H1 (cell line): ENCODE data around the gene FOXN3. TPM values are rescaled to one million over a fixed set of nuclear protein-coding genes. Genes with fewer than 3 reads are reported as not detected.

Source experiments
- CTCF ChIA-PET: fragments of 300-600 bp; sonication (Branson Sonifier 250); formaldehyde crosslinking; loops from one replicate; lab custom pipeline; 2021; ENCODE audit not compliant: partially characterized antibody; lab: Charles Lee
- POLR2A ChIA-PET: fragments of 300-600 bp; sonication (Branson Sonifier 250); formaldehyde crosslinking; loops from one replicate; lab custom pipeline; 2021; ENCODE audit warnings: inconsistent platforms; ENCODE audit not compliant: partially characterized antibody; lab: Charles Lee
- DNase-seq, 2 experiments: peaks; one replicate each; pipeline versions ENCODE4 v3.0.0 to v3.0.0-alpha.2; 2010 to 2022; ENCODE audit warnings: low spot score in 2 of 2, low read depth in 1 of 2, mixed read lengths in 1 of 2
- FAIRE-seq: peaks from 2 replicates; lab custom pipeline; 2011; peaks lifted over from hg19 to GRCh38; lab: Jason Lieb, UNC
- H2AFZ ChIP-seq: 2 replicates; pipeline ENCODE4 v1.8.1; 2012; ENCODE audit warnings: low read length, inconsistent platforms
- H2AK5ac ChIP-seq: 2 replicates; pipeline ENCODE4 v1.6.1; 2013; ENCODE audit warnings: low read depth, low read length
- H2BK120ac ChIP-seq: replicated peaks from 2 replicates; pipeline ENCODE3; 2013; ENCODE audit warnings: low read depth, low read length, inconsistent platforms
- H2BK12ac ChIP-seq: 2 replicates; pipeline ENCODE4 v1.6.1; 2013; ENCODE audit warnings: low read depth, low read length
- H2BK15ac ChIP-seq: 2 replicates; pipeline ENCODE4 v1.6.1; 2013; ENCODE audit warnings: low read length
- H2BK20ac ChIP-seq: 2 replicates; pipeline ENCODE4 v1.6.1; 2013; ENCODE audit warnings: low read length
- H2BK5ac ChIP-seq: 2 replicates; pipeline ENCODE4 v1.6.1; 2013; ENCODE audit warnings: low read depth, low read length
- H3K14ac ChIP-seq: 2 replicates; pipeline ENCODE4 v1.6.1; 2013; ENCODE audit warnings: inconsistent platforms; ENCODE audit not compliant: insufficient read length
- H3K18ac ChIP-seq: 2 replicates; pipeline ENCODE4 v1.6.1; 2013; ENCODE audit warnings: low read length; ENCODE audit errors: extremely low read depth
- H3K23ac ChIP-seq: 2 replicates; pipeline ENCODE4 v1.6.1; 2013; ENCODE audit warnings: inconsistent platforms; ENCODE audit not compliant: insufficient read length
- H3K23me2 ChIP-seq: 2 replicates; pipeline ENCODE4 v1.6.1; 2013; ENCODE audit warnings: low read depth, low read length
- H3K27ac ChIP-seq: 2 replicates; pipeline ENCODE4 v1.6.1; 2011; ENCODE audit warnings: low read depth, low read length, inconsistent platforms
- H3K27me3 ChIP-seq, 4 experiments: replicated peaks in 1 of 4; 1 replicate in 1 of 4; 2 replicates in 3 of 4; pipeline versions ENCODE4 v1.6.1 to v1.8.1; 2011 to 2013; ENCODE audit warnings: low read length in 3 of 4, mild to moderate bottlenecking in 3 of 4, inconsistent platforms in 2 of 4, mixed read lengths in 2 of 4, moderate library complexity in 1 of 4; ENCODE audit not compliant: control insufficient read depth in 3 of 4, insufficient read depth in 3 of 4; ENCODE audit errors: extremely low read depth in 1 of 4
- H3K36me3 ChIP-seq, 4 experiments: 2 replicates each; pipeline versions ENCODE4 v1.6.1 to v1.8.1; 2011 to 2013; ENCODE audit warnings: mild to moderate bottlenecking in 4 of 4, low read length in 3 of 4, moderate library complexity in 2 of 4, control low read depth in 1 of 4, inconsistent platforms in 1 of 4; ENCODE audit not compliant: insufficient read depth in 4 of 4, control insufficient read depth in 2 of 4
- H3K4ac ChIP-seq: replicated peaks from 2 replicates; pipeline ENCODE3; 2013; ENCODE audit warnings: low read length, low read depth, mixed read lengths, inconsistent platforms; ENCODE audit not compliant: insufficient read length
- H3K4me1 ChIP-seq, 4 experiments: replicated peaks in 1 of 4; 1 replicate in 1 of 4; 2 replicates in 3 of 4; pipeline versions ENCODE4 v1.6.1 to v1.8.1; 2011 to 2013; ENCODE audit warnings: low read length in 3 of 4, inconsistent platforms in 2 of 4, mixed read lengths in 1 of 4; ENCODE audit not compliant: insufficient read depth in 4 of 4, control insufficient read depth in 3 of 4
- H3K4me2 ChIP-seq, 2 experiments: 2 replicates each; pipeline versions ENCODE4 v1.6.1 to v1.8.1; 2011 to 2013; ENCODE audit warnings: low read depth in 2 of 2, low read length in 2 of 2, control low read depth in 1 of 2, inconsistent platforms in 1 of 2, mild to moderate bottlenecking in 1 of 2; ENCODE audit not compliant: insufficient read depth in 1 of 2
- H3K4me3 ChIP-seq, 4 experiments: fragments of 200-600, 300-600 bp in 1 of 4; sonication (generic), shearing (Covaris generic), sonication (Bioruptor Twin) in 1 of 4; 2 replicates each; pipeline versions ENCODE4 v1.5.1 to v1.8.1; 2011 to 2016; ENCODE audit warnings: low read length in 4 of 4, low read depth in 3 of 4, control low read depth in 2 of 4, inconsistent platforms in 2 of 4, mild to moderate bottlenecking in 2 of 4, mixed read lengths in 1 of 4, moderate library complexity in 1 of 4; ENCODE audit not compliant: insufficient read depth in 2 of 4; ENCODE audit errors: extremely low read depth in 1 of 4
- H3K56ac ChIP-seq: replicated peaks from 2 replicates; pipeline ENCODE3; 2013; ENCODE audit warnings: low read depth, mild to moderate bottlenecking, mixed read lengths, low read length, inconsistent platforms; ENCODE audit not compliant: insufficient read length
- H3K79me1 ChIP-seq: 2 replicates; pipeline ENCODE4 v1.6.1; 2013; ENCODE audit warnings: low read depth, low read length, control low read depth
- H3K79me2 ChIP-seq, 2 experiments: 2 replicates each; pipeline versions ENCODE4 v1.6.1 to v1.8.1; 2012 to 2013; ENCODE audit warnings: low read length in 2 of 2, mild to moderate bottlenecking in 2 of 2, inconsistent platforms in 1 of 2; ENCODE audit not compliant: insufficient read depth in 2 of 2, control insufficient read depth in 1 of 2
- H3K9ac ChIP-seq, 4 experiments: replicated peaks in 1 of 4; 1 replicate in 1 of 4; 2 replicates in 3 of 4; pipeline versions ENCODE4 v1.6.1 to v1.8.1; 2011 to 2013; ENCODE audit warnings: low read depth in 3 of 4, low read length in 3 of 4, control low read depth in 2 of 4, mild to moderate bottlenecking in 2 of 4, moderate library complexity in 2 of 4, inconsistent platforms in 1 of 4; ENCODE audit errors: extremely low read depth in 1 of 4
- H3K9me3 ChIP-seq, 2 experiments: 2 replicates each; pipeline versions ENCODE4 v1.6.1 to v1.8.1; 2012 to 2013; ENCODE audit warnings: mild to moderate bottlenecking in 2 of 2, moderate library complexity in 2 of 2, control low read depth in 1 of 2, inconsistent platforms in 1 of 2, low read depth in 1 of 2, low read length in 1 of 2, mixed read lengths in 1 of 2; ENCODE audit not compliant: insufficient read depth in 2 of 2
- H4K20me1 ChIP-seq, 2 experiments: replicated peaks in 1 of 2; 2 replicates each; pipeline versions ENCODE3 to v1.8.1; 2011 to 2013; ENCODE audit warnings: inconsistent platforms in 2 of 2, low read length in 2 of 2, mild to moderate bottlenecking in 1 of 2; ENCODE audit not compliant: insufficient read depth in 2 of 2, control insufficient read depth in 1 of 2
- H4K5ac ChIP-seq: 2 replicates; pipeline ENCODE4 v1.6.1; 2013; ENCODE audit warnings: low read length, low read depth, mixed read lengths, inconsistent platforms; ENCODE audit not compliant: insufficient read length
- H4K8ac ChIP-seq: 2 replicates; pipeline ENCODE4 v1.8.0; 2013; ENCODE audit warnings: mild to moderate bottlenecking, moderate library complexity, low read length, inconsistent platforms; ENCODE audit not compliant: insufficient read depth; ENCODE audit errors: extremely low read depth
- H4K91ac ChIP-seq: replicated peaks from 2 replicates; pipeline ENCODE3; 2013; ENCODE audit warnings: low read length, mixed read lengths, inconsistent platforms; ENCODE audit not compliant: insufficient read length
- ATF2 ChIP-seq: IDR thresholded peaks from 2 replicates; pipeline ENCODE4 v1.6.1; 2012; ENCODE audit warnings: low read length, inconsistent platforms
- BACH1 ChIP-seq: IDR thresholded peaks from 2 replicates; pipeline ENCODE4 v1.6.1; 2012; ENCODE audit warnings: low read length, improper control_type of control experiment
- BCL11A ChIP-seq, 2 experiments: IDR thresholded peaks; one replicate each; pipeline ENCODE4 v1.6.1; 2011; ENCODE audit warnings: low read depth in 2 of 2, low read length in 2 of 2, mild to moderate bottlenecking in 2 of 2
- CBX8 ChIP-seq: fragments of 300-800, 300-1000 bp; sonication (generic); IDR thresholded peaks from 2 replicates; pipeline ENCODE4 v1.7.1; 2016; ENCODE audit warnings: low read depth, low read length, borderline replicate concordance
- CHD1 ChIP-seq: IDR thresholded peaks from 2 replicates; pipeline ENCODE4 v1.6.1; 2012; ENCODE audit warnings: low read depth, low read length, improper control_type of control experiment
- CREB1 ChIP-seq: IDR thresholded peaks from 2 replicates; pipeline ENCODE4 v1.6.1; 2012; ENCODE audit warnings: inconsistent platforms
- EP300 ChIP-seq, 2 experiments: IDR thresholded peaks; 1 replicate in 1 of 2; 2 replicates in 1 of 2; pipeline ENCODE4 v1.6.1; 2011 to 2012; ENCODE audit warnings: low read depth in 2 of 2, low read length in 2 of 2, mild to moderate bottlenecking in 2 of 2, borderline replicate concordance in 1 of 2, inconsistent platforms in 1 of 2, moderate library complexity in 1 of 2
- GTF2F1 ChIP-seq: IDR thresholded peaks from 2 replicates; pipeline ENCODE4 v1.6.1; 2012; ENCODE audit warnings: low read depth, low read length, improper control_type of control experiment, borderline replicate concordance
- KDM1A ChIP-seq: fragments of 200-600, 300-600 bp; sonication (generic); IDR thresholded peaks from 2 replicates; pipeline ENCODE4 v1.7.1; 2016; ENCODE audit warnings: mild to moderate bottlenecking, low read length, borderline replicate concordance
- MAFK ChIP-seq: IDR thresholded peaks from 2 replicates; pipeline ENCODE4 v1.6.1; 2012; ENCODE audit warnings: low read depth, mild to moderate bottlenecking, improper control_type of control experiment, low read length
- NRF1 ChIP-seq: IDR thresholded peaks from 2 replicates; pipeline ENCODE4 v1.6.1; 2011; ENCODE audit warnings: mild to moderate bottlenecking, low read depth, low read length, improper control_type of control experiment
- POU5F1 ChIP-seq: IDR thresholded peaks from 2 replicates; pipeline ENCODE4 v1.6.1; 2011; ENCODE audit warnings: low read depth, mild to moderate bottlenecking, low read length, moderate library complexity
- SIN3A ChIP-seq, 2 experiments: IDR thresholded peaks in 1 of 2; conservative IDR thresholded peaks in 1 of 2; 2 replicates each; pipeline ENCODE4 v1.6.1; 2011 to 2012; ENCODE audit warnings: low read length in 2 of 2, improper control_type of control experiment in 1 of 2, low read depth in 1 of 2, mild to moderate bottlenecking in 1 of 2
- WGBS, 2 experiments: shearing (Covaris generic) in 1 of 2; methylation state at CpG; one replicate each; pipeline versions ENCODE4 v1.1.6 to v1.1.7; 2013 to 2015; ENCODE audit warnings: low lambda C conversion rate in 2 of 2, mixed read lengths in 2 of 2, inconsistent platforms in 1 of 2, low coverage in 1 of 2, missing lambda C conversion rate in 1 of 2; ENCODE audit not compliant: insufficient replicate concordance in 2 of 2, insufficient coverage in 1 of 2, insufficient read length in 1 of 2; ENCODE audit errors: extremely low coverage in 1 of 2, missing lambda C conversion rate in 1 of 2; 5-methylcytosine and 5-hydroxymethylcytosine counted together
- polyA plus RNA-seq, 7 experiments: library from polyadenylated mRNA; depleted of rRNA in 3 of 7; stranded (reverse) in 5 of 7; unstranded in 2 of 7; fragments of >200 nt in 5 of 7; fragments of 200-250 nt in 2 of 7; gene quantifications; 1 replicate in 5 of 7; 2 replicates in 1 of 7; 4 replicates in 1 of 7; pipeline versions ENCODE4 v1.2.1 to v1.2.3, GENCODE V29; 2011 to 2013; ENCODE audit warnings: missing spikeins in 2 of 7, mixed read lengths in 2 of 7
- total RNA-seq: library from RNA; stranded (reverse); fragmentation: NEBNext Ultra II Directional; extraction: Animal tissue kit (Norgen Biotek cat#: 25700); gene quantifications from 2 replicates; pipeline ENCODE4 v1.2.1, GENCODE V29; 2021

The FOXN3 gene
- total and polyA plus RNA-seq, 2 of the 8 experiments (the other 6 are each of a cell fraction or from before 2014, with no cell fraction given) = 52.6 to 178 TPM

DNA sequence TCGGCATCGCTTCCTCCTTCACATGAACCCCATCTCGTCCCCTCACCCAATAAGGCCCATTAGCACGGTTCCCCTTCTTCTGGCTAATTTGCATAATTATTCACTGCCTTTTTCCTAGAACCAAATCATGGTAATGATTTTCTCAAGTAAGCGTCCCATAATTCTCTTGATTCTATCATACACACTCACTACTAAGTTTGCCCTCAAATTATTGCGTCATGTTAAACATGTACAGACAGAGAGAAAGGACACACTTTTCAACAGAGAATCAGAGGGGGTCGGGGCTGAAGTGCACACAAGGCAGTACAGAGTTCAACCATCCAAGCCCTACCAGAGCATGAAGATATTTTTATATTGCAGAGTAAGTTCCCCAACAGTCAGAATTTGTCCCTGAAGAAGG, 256.6 kb downstream of the FOXN3 start:
- FAIRE-seq = no peak
- WGBS, 2 experiments = 87% methylated on average over 7 of the region's 7 CpGs; no CpG with 5 or more reads in 1 of the 2 experiments
- Histone ChIP-seq H3K79me1 (no peaks in the 10 kb centered on the region), H4K20me1 (peaks cover 0 to 7% of the 10 kb centered on the region in 2 experiments), H3K36me3 (peaks cover 6 to 17% (median 14%) of the 10 kb centered on the region in 4 experiments; a peak in 7 of 8 replicates), H2BK20ac (no peak overlapping the region), H3K4me3 (no peak overlapping the region), H2AFZ (no peak overlapping the region), H3K23ac (no peak overlapping the region), H4K5ac (no peak overlapping the region), H3K27me3 (no peaks in the 10 kb centered on the region), H2BK120ac (no peak overlapping the region), H3K4me2 (no peak overlapping the region), H3K79me2 (no peaks in the 10 kb centered on the region), H2BK15ac (no peak overlapping the region), H3K9ac (no peak overlapping the region), H3K9me3 (no peaks in the 10 kb centered on the region), H4K8ac (no peak overlapping the region), H4K91ac (no peak overlapping the region), H3K23me2 (no peaks in the 10 kb centered on the region), H2AK5ac (no peak overlapping the region), H3K4me1 (no peaks in the 10 kb centered on the region; a peak in 1 of 7 replicates), H3K56ac (no peak overlapping the region), H2BK12ac (no peak overlapping the region), H2BK5ac (no peak overlapping the region), H3K4ac (no peak overlapping the region), H3K27ac (no peak overlapping the region), H3K14ac (no peak overlapping the region), H3K18ac (no peak overlapping the region)
- POLR2A ChIA-PET = no interaction called here
- no peak for DNase-seq
- CTCF ChIA-PET = no interaction called here
- TF ChIP-seq POU5F1 (no peak), MAFK (no peak), CBX8 (no peak), BACH1 (no peak), ATF2 (no peak), GTF2F1 (no peak), SIN3A (conservative IDR thresholded peaks at IDR 0.05 in 1 of 2, IDR thresholded peaks at IDR 0.05 in 1 of 2; ENCODE audit: low read depth in 1 of 2, low read length in 2 of 2) (no peak), EP300 (IDR thresholded peaks at IDR 0.05; ENCODE audit: borderline replicate concordance in 1 of 2, low read depth in 2 of 2, low read length in 2 of 2) (no peak), KDM1A (no peak), BCL11A (IDR thresholded peaks at IDR 0.05; ENCODE audit: low read depth in 2 of 2, low read length in 2 of 2) (no peak), CREB1 (no peak), NRF1 (no peak), CHD1 (no peak)
